BLaER1 treated with 17β-estradiol and CSF1 and Interleukin-3, amounts not matched to agents 10 nM and 100 nM (cell line): Measurements from ENCODE around the gene FTO.

Experiments
- H3K27ac ChIP-seq, 11 experiments: shearing (Covaris generic); formaldehyde crosslinking; 2 replicates each; pipeline ENCODE4 v1.8.1; 2022
- H3K27me3 ChIP-seq, 11 experiments: shearing (Covaris generic); formaldehyde crosslinking; 2 replicates each; pipeline ENCODE4 v1.8.1; 2022
- H3K36me3 ChIP-seq, 11 experiments: shearing (Covaris generic); formaldehyde crosslinking; 2 replicates each; pipeline ENCODE4 v1.8.1; 2022
- H3K4me1 ChIP-seq, 10 experiments: shearing (Covaris generic); formaldehyde crosslinking; 2 replicates each; pipeline ENCODE4 v1.8.1; 2022
- H3K4me2 ChIP-seq, 11 experiments: shearing (Covaris generic); formaldehyde crosslinking; 2 replicates each; pipeline ENCODE4 v1.8.1; 2022
- H3K4me3 ChIP-seq, 10 experiments: shearing (Covaris generic); formaldehyde crosslinking; 2 replicates each; pipeline ENCODE4 v1.8.1; 2022
- H3K9ac ChIP-seq, 11 experiments: shearing (Covaris generic); formaldehyde crosslinking; 2 replicates each; pipeline ENCODE4 v1.8.1; 2022
- H3K9me3 ChIP-seq, 11 experiments: shearing (Covaris generic); formaldehyde crosslinking; replicated peaks in 1 of 11; 2 replicates each; pipeline ENCODE4 v1.8.1; 2022
- H4K20me1 ChIP-seq, 11 experiments: shearing (Covaris generic); formaldehyde crosslinking; 2 replicates each; pipeline ENCODE4 v1.8.1; 2022
- Cebpa-rat ChIP-seq, 11 experiments: shearing (Covaris generic); IDR thresholded peaks; 2 replicates each; pipeline ENCODE4 v1.8.1; 2022

Gene FTO

DNA sequence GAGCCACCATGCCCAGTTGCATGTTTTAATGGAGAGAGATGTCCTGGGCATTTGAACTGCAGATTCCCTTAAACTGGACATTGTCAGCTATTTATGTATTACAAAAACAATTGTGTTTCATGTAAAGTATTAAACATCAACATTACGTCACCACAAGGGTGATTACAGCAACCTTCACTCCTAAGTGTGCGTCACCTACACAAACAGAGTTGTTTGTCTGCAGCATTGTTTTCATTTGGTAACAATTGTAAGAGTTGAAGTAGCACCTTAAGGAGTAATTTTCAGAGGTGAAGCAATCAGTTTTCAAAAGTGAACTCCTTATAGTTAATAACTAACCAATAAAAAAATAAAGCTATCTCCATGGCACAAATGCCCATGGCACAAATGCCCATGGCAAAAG, 311.2 kb downstream of the FTO start:
- Histone ChIP-seq H3K9me3 (peaks cover 34 to 64% (median 40%) of the 10 kb centered on the region in 11 experiments), H4K20me1 (no peaks in the 10 kb centered on the region), H3K27me3 (no peaks in the 10 kb centered on the region), H3K9ac (no peak overlapping the region), H3K4me2 (no peak overlapping the region), H3K36me3 (peaks cover 8 to 42% (median 20%) of the 10 kb centered on the region in 11 experiments; a peak in 18 of 22 replicates), H3K27ac (no peak overlapping the region), H3K4me3 (no peak overlapping the region), H3K4me1 (peaks cover 0 to 7% (median 0%) of the 10 kb centered on the region in 10 experiments; a peak in 1 of 20 replicates)
- TF ChIP-seq Cebpa-rat (IDR thresholded peaks at IDR 0.05), result no peak

GRCh38 chr16:54022362-54022761, 318.4 kb downstream of the FTO start:
- Histone ChIP-seq H3K9ac (no peak overlapping the region), H4K20me1 (no peaks in the 10 kb centered on the region), H3K4me2 (no peak overlapping the region), H3K36me3 (peaks cover 0 to 9% (median 3%) of the 10 kb centered on the region in 11 experiments; a peak in 4 of 22 replicates), H3K27me3 (no peaks in the 10 kb centered on the region), H3K4me1 (no peaks in the 10 kb centered on the region), H3K4me3 (no peak overlapping the region), H3K9me3 (peaks cover 9 to 24% (median 13%) of the 10 kb centered on the region in 11 experiments; a peak in 15 of 22 replicates), H3K27ac (no peak overlapping the region)
- TF ChIP-seq Cebpa-rat (IDR thresholded peaks at IDR 0.05), result no peak

- Histone ChIP-seq H3K9me3 (peaks cover 11 to 24% (median 14%) of the 10 kb centered on the region in 11 experiments), H3K4me2 (no peak overlapping the region), H3K9ac (no peak overlapping the region), H3K27ac (no peak overlapping the region), H3K4me1 (peaks cover 0 to 15% (median 4%) of the 10 kb centered on the region in 10 experiments; a peak in 8 of 20 replicates), H3K27me3 (no peaks in the 10 kb centered on the region), H3K4me3 (no peak overlapping the region), H3K36me3 (peaks cover 0 to 12% (median 4%) of the 10 kb centered on the region in 11 experiments; a peak in 8 of 22 replicates), H4K20me1 (no peaks in the 10 kb centered on the region)
- no peak for TF ChIP-seq Cebpa-rat (IDR thresholded peaks at IDR 0.05)
Observed at GRCh38 chr16:54026456-54026855, 322.5 kb downstream of the FTO start.

DNA sequence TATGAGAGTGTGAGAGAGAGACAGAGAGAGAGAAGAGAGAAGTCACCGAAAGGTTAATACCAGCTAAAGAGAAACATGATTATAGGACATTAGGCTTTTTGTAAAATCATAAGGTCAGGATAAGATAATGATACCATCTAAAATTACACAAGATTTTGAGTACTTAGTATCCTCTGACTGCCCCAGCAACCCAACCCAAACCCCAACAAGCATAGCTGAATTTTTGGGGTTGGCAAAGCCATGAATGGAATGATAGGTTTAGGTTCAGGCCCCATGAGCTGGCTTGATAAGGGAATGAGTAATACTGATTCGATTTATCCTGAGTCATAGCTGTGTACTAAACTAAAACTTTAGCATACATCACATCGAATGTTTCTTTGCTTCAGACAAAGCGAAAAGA, 323.1 kb downstream of the FTO start:
- no peak for TF ChIP-seq Cebpa-rat (IDR thresholded peaks at IDR 0.05)
- peaks cover 0 to 12% (median 5%) of the 10 kb centered on the region in 11 experiments; a peak in 8 of 22 replicates for H3K36me3 ChIP-seq
- H3K9ac ChIP-seq, result no peak overlapping the region
- no peaks in the 10 kb centered on the region for H3K27me3 ChIP-seq
- peaks cover 17 to 30% (median 19%) of the 10 kb centered on the region in 11 experiments for H3K9me3 ChIP-seq
- peaks cover 0 to 15% (median 4%) of the 10 kb centered on the region in 10 experiments; a peak in 8 of 20 replicates for H3K4me1 ChIP-seq
- H3K4me2 ChIP-seq, result no peak overlapping the region
- no peak overlapping the region for H3K27ac ChIP-seq
- no peaks in the 10 kb centered on the region for H4K20me1 ChIP-seq
- H3K4me3 ChIP-seq, result no peak overlapping the region

GRCh38 chr16:54027558-54027957, 323.6 kb downstream of the FTO start:
- H3K4me3 ChIP-seq, result no peak overlapping the region
- H3K9ac ChIP-seq, result no peak overlapping the region
- peaks cover 0 to 15% (median 4%) of the 10 kb centered on the region in 10 experiments; a peak in 8 of 20 replicates for H3K4me1 ChIP-seq
- no peaks in the 10 kb centered on the region for H4K20me1 ChIP-seq
- H3K27ac ChIP-seq, result no peak overlapping the region
- H3K9me3 ChIP-seq, result peaks cover 17 to 33% (median 22%) of the 10 kb centered on the region in 11 experiments
- H3K4me2 ChIP-seq, result no peak overlapping the region
- peaks cover 0 to 12% (median 5%) of the 10 kb centered on the region in 11 experiments; a peak in 8 of 22 replicates for H3K36me3 ChIP-seq
- TF ChIP-seq Cebpa-rat (IDR thresholded peaks at IDR 0.05), result no peak
- H3K27me3 ChIP-seq, result no peaks in the 10 kb centered on the region

- H4K20me1 ChIP-seq, result no peaks in the 10 kb centered on the region
- H3K27ac ChIP-seq, result no peak overlapping the region
- H3K4me3 ChIP-seq, result no peak overlapping the region
- peaks cover 17 to 34% (median 22%) of the 10 kb centered on the region in 11 experiments for H3K9me3 ChIP-seq
- peaks cover 0 to 12% (median 5%) of the 10 kb centered on the region in 11 experiments; a peak in 8 of 22 replicates for H3K36me3 ChIP-seq
- peaks cover 0 to 15% (median 4%) of the 10 kb centered on the region in 10 experiments; a peak in 8 of 20 replicates for H3K4me1 ChIP-seq
- no peak overlapping the region for H3K9ac ChIP-seq
- H3K4me2 ChIP-seq, result no peak overlapping the region
- TF ChIP-seq Cebpa-rat (IDR thresholded peaks at IDR 0.05), result no peak
- no peaks in the 10 kb centered on the region for H3K27me3 ChIP-seq
Observed at GRCh38 chr16:54027995-54028394, 324.0 kb downstream of the FTO start.

GRCh38 chr16:54030451-54030850, 326.5 kb downstream of the FTO start:
- Histone ChIP-seq H3K4me2 (peak overlapping the region in 5 of 11 experiments; percentile 3 to 51 (median 29); a peak in 7 of 22 replicates), H3K4me3 (no peak overlapping the region), H3K27ac (no peak overlapping the region), H3K9ac (no peak overlapping the region), H3K36me3 (peaks cover 0 to 12% (median 5%) of the 10 kb centered on the region in 11 experiments; a peak in 8 of 22 replicates), H3K4me1 (peaks cover 0 to 15% (median 4%) of the 10 kb centered on the region in 10 experiments; a peak in 8 of 20 replicates), H3K9me3 (peaks cover 17 to 32% (median 22%) of the 10 kb centered on the region in 11 experiments), H3K27me3 (no peaks in the 10 kb centered on the region), H4K20me1 (no peaks in the 10 kb centered on the region)
- no peak for TF ChIP-seq Cebpa-rat (IDR thresholded peaks at IDR 0.05)

DNA sequence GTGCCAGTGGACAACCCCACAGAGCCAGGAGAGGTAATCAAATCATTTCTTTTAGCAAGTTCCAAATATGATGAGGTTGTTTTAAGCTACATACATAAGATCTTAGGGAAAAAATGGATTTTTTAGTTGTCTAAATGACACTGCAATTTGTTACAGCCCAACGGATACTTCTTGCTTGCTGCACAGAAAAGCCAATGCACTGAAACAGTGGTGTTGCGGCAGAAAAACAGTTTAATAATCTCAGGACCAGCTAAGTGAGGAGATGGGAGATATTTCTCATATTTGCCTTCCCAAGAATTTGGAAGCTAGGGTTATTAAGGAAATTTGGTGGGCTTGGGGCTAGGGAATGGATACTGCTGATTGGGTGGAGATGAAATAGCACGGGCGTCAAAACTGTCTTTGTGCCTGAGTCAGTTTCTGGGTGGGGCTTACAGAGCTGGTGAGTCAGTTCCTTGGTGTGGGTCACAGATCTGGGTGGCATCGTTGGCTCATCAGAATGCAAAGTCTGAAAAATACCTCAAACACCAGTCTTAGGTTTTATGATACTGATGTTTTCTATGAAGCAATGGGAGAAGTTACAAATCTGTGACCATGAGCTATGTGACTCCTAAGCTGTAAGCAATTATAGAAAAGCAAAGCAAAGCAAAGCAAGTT, 327.3 kb downstream of the FTO start:
- H3K36me3 ChIP-seq, result peaks cover 0 to 11% (median 4%) of the 10 kb centered on the region in 11 experiments; a peak in 8 of 22 replicates

GRCh38 chr16:54033747-54034146, 329.8 kb downstream of the FTO start:
- peaks cover 0 to 7% (median 4%) of the 10 kb centered on the region in 11 experiments; a peak in 9 of 22 replicates for H3K36me3 ChIP-seq
- peaks cover 0 to 15% (median 4%) of the 10 kb centered on the region in 10 experiments; a peak in 8 of 20 replicates for H3K4me1 ChIP-seq
- H3K27ac ChIP-seq, result no peak overlapping the region
- H3K9ac ChIP-seq, result no peak overlapping the region
- peaks cover 17 to 32% (median 21%) of the 10 kb centered on the region in 11 experiments for H3K9me3 ChIP-seq
- H3K4me3 ChIP-seq, result no peak overlapping the region
- no peak overlapping the region for H3K4me2 ChIP-seq
- H4K20me1 ChIP-seq, result no peaks in the 10 kb centered on the region
- H3K27me3 ChIP-seq, result no peaks in the 10 kb centered on the region
- TF ChIP-seq Cebpa-rat (IDR thresholded peaks at IDR 0.05), result no peak

More for the DNA sequence above, 327.3 kb downstream of the FTO start:
- Histone ChIP-seq H3K4me2 (no peak overlapping the region), H3K27ac (no peak overlapping the region), H3K4me3 (no peak overlapping the region; a peak in 1 of 20 replicates), H4K20me1 (no peaks in the 10 kb centered on the region), H3K27me3 (no peaks in the 10 kb centered on the region), H3K9ac (no peak overlapping the region), H3K9me3 (peaks cover 17 to 32% (median 21%) of the 10 kb centered on the region in 11 experiments), H3K4me1 (peaks cover 0 to 15% (median 4%) of the 10 kb centered on the region in 10 experiments; a peak in 8 of 20 replicates)
- no peak for TF ChIP-seq Cebpa-rat (IDR thresholded peaks at IDR 0.05)
